HG03378 (cell line): ENCODE data around the gene PHOSPHO1.

ENCODE experiments used
- ATAC-seq: cut with Tn5 transposase; IDR thresholded peaks from one replicate; pipeline ENCODE4 v1.9.1; 2021; ENCODE audit warnings: mild to moderate bottlenecking, moderate library complexity; ENCODE audit not compliant: unreplicated experiment

Gene PHOSPHO1

GRCh38 chr17:49244839-49245238 is 14.3 kb upstream of the PHOSPHO1 start:
- ATAC-seq: no peak

- no peak for ATAC-seq
Measured at GRCh38 chr17:49242813-49243212, 12.2 kb upstream of the PHOSPHO1 start.

GRCh38 chr17:49241692-49242397 is 11.3 kb upstream of the PHOSPHO1 start:
- ATAC-seq: no peak

- no peak for ATAC-seq
Measured at GRCh38 chr17:49241040-49241439, 10.5 kb upstream of the PHOSPHO1 start.

GRCh38 chr17:49240619-49241018 is 10.0 kb upstream of the PHOSPHO1 start:
- no peak for ATAC-seq

- no peak for ATAC-seq
Measured at GRCh38 chr17:49239963-49240362, 9.4 kb upstream of the PHOSPHO1 start.

- ATAC-seq: no peak
Measured at GRCh38 chr17:49235896-49236295, 5.3 kb upstream of the PHOSPHO1 start.

GRCh38 chr17:49234509-49235080 is 4.0 kb upstream of the PHOSPHO1 start:
- no peak for ATAC-seq

- ATAC-seq: no peak
Measured at GRCh38 chr17:49231563-49231894, 942 bp upstream of the PHOSPHO1 start.

- ATAC-seq: no peak
Measured at GRCh38 chr17:49229805-49230600, 584 bp downstream of the PHOSPHO1 start.

- no peak for ATAC-seq
Measured at GRCh38 chr17:49229076-49229804, 1.3 kb downstream of the PHOSPHO1 start.

GRCh38 chr17:49227436-49228261 is 2.9 kb downstream of the PHOSPHO1 start:
- ATAC-seq: no peak

GRCh38 chr17:49226771-49227435 is 3.7 kb downstream of the PHOSPHO1 start:
- ATAC-seq: no peak

GRCh38 chr17:49225554-49226236 is 4.9 kb downstream of the PHOSPHO1 start:
- ATAC-seq: no peak

- ATAC-seq: no peak
Measured at GRCh38 chr17:49224997-49225337, 5.6 kb downstream of the PHOSPHO1 start.

GRCh38 chr17:49224198-49224996 is 6.2 kb downstream of the PHOSPHO1 start:
- no peak for ATAC-seq

GRCh38 chr17:49223517-49224197 is 6.9 kb downstream of the PHOSPHO1 start:
- no peak for ATAC-seq

GRCh38 chr17:49223168-49223516 is 7.4 kb downstream of the PHOSPHO1 start:
- ATAC-seq: no peak
